Measurements from ENCODE around the gene OR2Z1.
"Not testable (repeated sequence)": the region's sequence is repeated elsewhere in the genome, so short reads cannot be mapped to it uniquely, and the experiment has no call there.

- TF ChIP-seq RFX5, CTCF, MAX (IDR thresholded peaks at IDR 0.05): not testable (repeated sequence)
Observed at GRCh38 chr19:8705304-8705703, 16.1 kb upstream of the OR2Z1 start.

All from A549 (cell line).